Measurements from ENCODE around the gene KLRD1.
"Not testable (repeated sequence)": the region's sequence is repeated elsewhere in the genome, so short reads cannot be mapped to it uniquely, and the experiment has no call there.

The KLRD1 gene

DNA sequence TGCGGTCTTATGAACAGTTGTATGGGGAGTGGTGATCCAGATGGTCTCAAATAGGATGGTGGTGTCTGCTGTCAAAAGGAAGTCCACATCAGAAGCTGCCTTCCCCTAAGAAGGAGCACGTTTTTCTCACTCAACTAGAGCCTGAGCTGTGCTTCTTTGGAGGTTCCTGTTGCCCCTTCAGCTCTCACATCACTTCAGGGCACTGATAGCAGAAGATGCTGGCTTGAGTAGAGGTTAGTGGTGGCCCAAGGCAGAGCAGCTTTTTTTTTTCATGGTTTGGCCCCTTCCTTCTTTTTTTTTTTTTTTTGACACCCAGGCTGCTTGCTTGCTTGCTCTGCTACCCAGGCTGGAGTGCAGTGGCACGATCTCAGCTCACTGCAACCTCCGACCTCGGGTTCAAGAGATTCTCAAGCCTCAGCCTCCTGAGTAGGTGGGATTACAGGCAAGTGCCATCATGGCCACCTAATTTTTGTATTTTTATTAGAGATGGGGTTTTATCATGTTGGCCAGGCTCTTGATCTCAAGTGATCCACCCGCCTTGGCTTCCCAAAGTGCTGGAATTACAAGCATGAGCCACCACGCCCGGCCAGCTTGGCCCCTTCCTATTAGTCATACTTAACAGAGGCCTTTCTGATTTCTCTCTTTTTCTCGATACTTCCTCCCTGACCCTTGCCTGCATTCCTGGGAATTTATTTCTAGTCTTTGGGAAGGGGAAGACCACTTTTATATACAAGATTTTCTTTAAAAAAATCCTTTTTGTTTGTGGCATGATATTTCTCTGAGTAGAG lies 31.6 kb downstream of the KLRD1 start:
- no peak for DNase-seq

DNA sequence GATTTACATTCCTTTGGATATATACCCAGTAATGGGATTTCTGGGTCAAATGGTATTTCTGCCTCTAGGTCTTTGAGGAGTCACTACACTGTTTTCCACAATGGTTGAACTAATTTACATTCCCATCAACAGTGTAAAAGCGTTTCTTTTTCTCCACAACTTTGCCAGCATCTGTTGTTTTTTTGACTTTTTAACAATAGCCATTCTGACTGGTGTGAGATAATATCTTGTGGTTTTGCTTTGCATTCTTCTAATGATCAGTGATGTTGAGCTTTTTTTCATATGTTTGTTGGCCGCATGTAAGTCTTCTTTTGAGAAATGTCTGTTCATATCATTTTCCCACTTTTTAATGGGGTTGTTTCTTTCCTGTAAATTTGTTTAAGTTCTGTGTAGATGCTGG lies 33.3 kb downstream of the KLRD1 start:
- DNase-seq = not testable (repeated sequence)

DNA sequence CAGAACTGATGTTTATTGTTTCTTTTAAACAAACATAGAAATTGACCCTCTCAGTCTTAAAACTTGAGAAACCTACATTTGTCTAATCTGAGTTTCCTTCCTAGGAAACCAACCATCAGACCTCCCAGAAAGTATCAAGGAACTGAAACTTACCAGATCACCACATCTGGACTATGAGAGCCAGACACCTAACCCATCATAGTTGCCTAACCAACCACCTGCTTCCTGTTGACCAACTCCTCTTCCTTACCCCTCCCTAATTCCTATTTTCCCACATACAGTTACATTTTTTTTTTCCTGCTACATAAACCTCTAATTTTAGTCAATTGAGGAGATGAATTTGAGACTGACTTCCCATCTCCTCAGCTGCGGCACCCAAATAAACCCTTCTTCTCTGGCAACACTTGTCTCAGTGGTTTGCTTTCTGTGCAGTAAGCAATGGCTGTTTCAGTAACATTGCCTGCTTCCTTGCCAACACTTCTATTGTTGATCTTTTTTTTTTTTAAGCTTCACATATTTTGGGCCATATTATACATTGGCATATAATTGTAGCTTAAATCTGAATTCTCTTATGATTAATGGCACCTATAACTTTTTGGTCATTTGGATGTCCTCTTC lies 34.3 kb downstream of the KLRD1 start:
- no peak for DNase-seq

GRCh38 chr12:10351457-10351856 lies 43.8 kb downstream of the KLRD1 start:
- not testable (repeated sequence) for DNase-seq

DNA sequence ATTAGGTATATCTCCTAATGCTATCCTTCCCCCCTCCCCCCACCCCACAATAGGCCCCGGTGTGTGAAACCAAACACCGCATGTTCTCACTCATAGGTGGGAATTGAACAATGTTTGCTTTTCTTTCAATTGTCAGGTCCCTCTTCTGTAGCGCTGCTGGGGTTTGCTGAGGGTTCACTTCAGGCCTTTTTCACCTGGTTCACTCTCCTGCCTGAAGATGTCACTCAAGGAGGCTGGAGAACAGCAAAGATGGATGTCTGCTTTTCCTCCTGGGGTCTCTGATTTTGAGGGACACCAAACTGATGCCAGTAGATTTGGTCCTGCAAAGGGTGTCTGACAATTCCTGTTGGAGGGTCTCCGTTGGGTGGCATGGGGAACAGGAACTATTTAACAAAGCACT lies 46.4 kb downstream of the KLRD1 start:
- no peak for DNase-seq

DNA sequence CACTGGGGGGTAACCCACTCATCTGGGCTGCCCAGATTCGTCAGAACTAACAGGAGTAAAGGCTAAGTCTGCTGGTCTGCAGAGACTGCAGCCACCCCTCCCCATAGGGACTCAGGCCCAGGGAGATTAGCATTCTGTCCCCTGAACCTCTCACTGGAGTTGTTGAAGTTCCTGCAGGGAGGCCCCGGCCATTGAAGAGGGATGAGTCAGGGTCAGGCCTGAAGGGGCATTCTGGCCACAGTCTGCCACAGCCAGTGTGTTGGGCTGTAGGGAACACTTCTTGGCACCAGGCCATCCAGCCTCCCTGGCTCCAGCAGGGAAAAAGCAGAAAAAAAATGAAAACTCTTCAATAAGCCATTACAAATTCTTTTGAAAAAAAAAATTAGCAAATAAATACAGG lies 46.8 kb downstream of the KLRD1 start:
- DNase-seq = no peak

DNA sequence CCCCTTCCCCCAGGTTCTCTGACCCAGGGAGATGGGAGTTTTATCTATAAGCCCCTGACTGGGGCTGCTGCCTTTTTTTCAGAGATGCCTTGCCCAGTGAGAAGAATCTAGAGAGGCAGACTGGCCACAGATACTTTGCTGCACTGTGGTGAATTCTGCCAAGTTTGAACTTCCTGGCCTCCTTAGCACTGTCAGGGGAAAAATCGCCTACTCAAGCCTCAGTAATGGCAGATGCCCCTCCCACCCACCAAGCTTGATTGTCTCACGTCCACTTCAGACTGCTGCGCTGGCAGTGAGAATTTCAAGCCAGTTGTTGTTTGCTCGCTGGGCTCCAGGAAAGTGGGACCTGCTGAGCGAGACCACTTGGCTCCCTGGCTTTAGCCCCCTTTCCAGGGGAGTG lies 50.5 kb downstream of the KLRD1 start:
- DNase-seq = no peak

DNA sequence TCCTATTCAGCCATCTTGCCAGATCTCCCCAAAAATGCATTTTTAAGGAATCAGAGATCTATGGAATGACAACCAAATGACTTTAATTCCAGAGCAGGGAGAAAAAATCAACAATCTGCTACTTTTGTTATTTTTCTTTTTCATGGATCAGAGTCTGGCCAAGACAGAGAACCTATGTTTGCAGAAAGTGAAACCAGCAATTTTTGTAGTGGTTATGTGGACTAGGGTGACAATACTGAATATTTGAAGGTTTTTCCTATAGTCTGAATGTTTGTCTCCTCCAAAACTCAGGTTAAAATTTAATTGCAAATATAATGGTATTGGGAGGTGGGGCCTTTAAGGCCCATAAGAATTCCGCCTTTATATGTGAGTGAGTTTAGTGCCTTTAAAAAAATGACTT lies 51.3 kb downstream of the KLRD1 start:
- DNase-seq = no peak

DNA sequence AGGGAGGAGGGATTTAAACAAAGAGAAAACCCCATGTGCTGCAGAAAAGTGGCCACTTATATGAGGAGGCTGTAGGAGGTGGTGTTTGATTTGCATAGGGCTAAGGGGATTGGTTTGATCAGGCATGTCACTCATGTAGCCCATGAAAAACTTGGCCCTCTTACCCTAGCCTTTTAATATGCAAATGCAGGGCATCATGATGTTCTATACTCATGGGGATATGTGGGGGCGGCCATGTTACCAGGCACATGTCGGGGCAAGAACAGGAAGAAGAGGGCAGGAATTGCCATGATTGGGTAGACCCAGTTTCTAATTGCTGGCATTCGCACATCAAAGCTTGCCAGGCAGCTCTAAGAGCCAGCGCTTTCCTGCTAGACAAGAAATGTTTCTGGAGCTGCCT lies 53.4 kb downstream of the KLRD1 start:
- DNase-seq = peak; percentile 19

DNA sequence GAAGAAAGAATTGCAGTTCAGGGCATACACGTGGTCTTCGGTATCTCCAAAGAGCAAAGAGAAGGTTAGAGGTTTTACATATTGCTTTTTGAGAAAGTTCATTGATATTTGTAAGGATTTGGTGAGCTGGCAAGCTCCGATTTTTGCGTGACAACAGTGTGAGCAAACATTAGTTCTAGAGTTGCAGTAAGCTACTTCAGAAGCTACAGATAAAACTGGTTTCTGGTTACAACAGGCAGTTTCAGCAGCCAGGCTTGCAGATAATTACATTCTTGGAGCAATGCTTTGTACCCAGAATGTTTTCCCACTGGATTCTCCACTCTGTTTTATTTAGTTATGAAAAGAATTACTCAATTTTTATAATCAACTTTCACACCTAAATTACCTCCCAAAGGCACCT lies 54.0 kb downstream of the KLRD1 start:
- no peak for DNase-seq

DNA sequence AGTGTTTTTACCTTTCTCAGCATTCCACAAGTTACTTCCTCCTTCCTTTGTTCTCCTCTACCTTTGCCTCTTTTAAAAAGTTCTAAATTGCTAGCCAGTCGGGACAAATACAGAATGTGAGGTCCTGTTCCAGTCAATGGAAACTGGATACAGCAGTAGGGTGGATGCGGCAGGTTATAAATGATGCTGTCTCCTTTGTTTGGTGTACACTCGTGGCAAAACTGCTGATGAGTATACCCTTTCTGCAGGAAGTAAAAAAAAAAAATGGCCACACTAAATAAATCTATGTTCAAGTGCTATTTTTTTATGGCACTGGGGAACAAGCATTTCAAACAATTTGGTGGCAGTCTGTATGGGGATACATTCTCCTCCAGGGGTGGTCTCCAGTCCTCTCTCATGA lies 54.7 kb downstream of the KLRD1 start:
- no peak for DNase-seq

DNA sequence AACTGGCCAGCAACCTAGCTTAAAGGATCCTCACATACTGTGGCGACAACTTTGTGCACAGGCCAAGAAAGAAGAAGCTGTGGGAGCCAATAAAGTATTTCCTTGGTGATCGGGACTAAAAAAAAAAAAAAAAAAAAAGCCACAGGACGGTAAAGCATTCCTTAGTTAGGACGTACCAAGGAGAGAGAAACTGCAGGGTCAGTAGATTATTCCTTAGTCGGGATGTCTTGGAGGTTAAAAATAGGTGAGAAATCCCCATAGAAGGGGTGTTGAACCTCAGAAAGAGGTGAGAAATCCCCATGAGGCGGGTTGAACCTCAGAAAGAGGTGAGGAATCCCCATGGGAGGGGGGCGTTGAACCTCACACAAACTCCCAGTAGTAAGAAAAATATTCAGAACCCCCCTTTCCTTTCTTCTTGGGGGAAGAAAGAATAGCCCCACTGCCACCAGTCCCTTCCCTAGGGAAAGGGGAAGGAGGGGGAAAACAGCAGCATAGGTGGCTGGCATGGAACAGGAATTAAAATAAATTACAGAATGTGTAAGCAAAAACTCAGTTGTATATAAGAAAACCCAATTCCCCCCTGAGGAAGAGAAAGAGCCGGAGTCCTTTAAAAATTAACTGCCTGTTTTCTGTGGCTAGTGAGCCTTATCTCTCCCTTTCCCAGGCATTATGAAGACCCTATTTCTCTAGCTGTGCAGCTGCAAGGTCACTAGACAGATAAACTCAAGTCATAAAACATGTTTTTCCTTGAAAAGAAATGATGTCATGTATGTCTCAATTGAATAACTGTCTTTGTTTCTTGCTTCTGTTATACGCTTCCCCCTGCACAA lies 55.4 kb downstream of the KLRD1 start:
- no peak for DNase-seq

- no peak for DNase-seq
These were observed 55.9 kb downstream of the KLRD1 start for GRCh38 chr12:10363658-10363913.

- no peak for DNase-seq
These were observed 56.5 kb downstream of the KLRD1 start for GRCh38 chr12:10363914-10364814.

DNA sequence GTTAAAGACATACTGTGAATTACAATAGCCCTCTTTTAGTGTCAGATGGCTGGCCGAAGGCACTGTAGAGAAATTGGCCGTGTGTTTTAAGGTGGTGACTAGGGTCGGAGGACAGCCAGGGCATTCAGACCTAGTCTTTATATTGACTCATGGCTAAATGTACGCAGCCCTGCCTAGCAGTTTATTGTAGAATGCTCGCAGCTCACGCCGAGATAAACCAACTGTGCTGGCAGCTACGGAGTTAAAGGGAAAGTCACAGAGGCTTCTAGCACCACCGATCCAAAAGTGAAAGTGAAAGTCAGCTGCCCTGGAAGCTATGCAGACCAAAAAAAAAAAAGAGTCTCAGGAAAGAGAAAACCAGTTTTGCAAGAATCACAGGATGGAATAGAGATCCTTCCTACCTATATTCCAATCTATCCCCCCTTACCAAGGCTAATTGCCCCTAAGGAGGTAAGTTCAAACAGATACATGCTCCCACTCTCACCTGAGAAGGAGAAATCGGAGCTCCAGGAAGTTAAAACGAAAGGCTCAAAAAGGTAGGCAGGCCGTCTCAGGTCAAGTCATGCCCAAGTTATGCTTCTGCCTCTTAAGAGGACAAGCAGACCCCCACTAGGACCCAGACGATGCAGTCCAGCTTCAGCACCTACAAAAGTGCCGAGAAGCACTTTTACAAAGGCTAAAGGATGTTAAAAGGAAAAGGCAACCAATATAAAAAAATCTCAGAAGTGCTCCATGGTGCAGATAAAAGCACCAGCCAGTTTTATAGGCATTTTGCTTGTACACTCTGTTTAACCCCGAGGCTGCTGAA lies 57.3 kb downstream of the KLRD1 start:
- DNase-seq = no peak

DNA sequence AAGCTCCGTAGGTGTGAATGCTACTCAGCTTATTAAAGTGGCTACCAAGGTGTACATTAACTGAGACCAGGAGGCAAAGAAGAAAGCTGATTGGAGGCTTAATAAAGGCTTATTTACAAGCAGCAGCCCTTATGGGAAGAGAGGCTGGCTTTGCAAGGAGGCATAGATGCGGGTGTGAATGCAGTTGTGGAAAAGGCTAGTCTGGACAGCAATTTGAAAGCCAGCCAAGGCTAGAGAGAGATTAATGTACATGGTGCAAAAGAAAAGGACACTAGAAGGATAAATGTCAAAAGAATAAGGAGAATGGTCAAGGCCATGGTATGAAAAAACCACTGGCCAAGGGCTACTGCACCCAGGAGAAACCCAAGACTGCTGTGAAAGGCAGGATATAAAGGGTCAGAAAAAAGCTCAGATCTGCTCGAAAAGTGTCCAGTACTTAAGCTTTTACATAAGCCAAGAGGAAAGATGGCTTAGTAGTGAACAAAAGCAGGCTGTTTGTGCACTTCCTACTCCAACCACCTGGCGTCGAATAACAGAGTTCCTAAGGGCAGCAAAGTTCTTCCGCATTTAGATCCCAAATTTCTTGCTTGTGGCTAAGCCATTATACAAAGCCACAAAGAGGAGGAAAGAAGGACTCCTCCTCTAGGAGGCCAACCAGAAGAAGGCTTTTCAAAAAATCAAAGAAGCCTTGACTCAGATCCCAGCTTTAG lies 58.2 kb downstream of the KLRD1 start:
- no peak for DNase-seq

DNA sequence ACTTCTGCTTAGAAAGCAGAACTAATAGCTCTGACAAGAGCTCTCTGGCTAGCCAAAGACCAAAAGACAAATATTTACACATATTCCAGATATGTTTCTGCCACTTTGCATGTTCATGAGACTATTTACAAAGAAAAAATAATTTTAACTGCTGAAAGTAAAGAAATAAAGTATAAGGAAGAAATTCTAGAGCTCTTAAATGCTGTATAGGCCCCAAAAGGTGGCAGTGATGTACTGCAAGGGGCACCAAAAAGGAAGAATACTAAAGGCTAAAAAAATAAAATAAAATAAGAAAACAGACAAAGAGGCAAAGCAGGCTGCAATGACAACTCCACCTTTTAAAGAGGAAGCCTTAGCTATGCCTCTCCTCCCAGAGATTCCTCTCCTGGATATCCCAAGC lies 59.2 kb downstream of the KLRD1 start:
- DNase-seq = no peak

DNA sequence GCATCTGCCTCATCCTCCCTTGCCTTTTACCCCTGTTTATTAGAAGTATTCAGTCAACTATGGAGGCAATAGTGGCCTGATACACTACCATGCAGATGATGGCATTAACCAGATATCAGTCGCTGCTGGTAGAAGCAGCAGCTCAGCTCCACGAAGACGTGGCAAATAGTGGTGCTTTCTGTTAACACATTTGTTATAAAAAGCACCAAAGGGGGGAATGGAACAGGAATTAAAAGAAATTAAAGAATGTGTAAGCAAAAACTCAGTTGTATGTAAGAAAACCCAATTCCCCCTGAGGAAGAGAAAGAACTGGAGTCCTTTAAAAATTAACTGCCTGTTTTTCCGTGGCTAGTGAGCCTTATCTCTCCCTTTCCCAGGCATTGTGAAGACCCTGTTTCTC lies 60.0 kb downstream of the KLRD1 start:
- not testable (repeated sequence) for DNase-seq

DNA sequence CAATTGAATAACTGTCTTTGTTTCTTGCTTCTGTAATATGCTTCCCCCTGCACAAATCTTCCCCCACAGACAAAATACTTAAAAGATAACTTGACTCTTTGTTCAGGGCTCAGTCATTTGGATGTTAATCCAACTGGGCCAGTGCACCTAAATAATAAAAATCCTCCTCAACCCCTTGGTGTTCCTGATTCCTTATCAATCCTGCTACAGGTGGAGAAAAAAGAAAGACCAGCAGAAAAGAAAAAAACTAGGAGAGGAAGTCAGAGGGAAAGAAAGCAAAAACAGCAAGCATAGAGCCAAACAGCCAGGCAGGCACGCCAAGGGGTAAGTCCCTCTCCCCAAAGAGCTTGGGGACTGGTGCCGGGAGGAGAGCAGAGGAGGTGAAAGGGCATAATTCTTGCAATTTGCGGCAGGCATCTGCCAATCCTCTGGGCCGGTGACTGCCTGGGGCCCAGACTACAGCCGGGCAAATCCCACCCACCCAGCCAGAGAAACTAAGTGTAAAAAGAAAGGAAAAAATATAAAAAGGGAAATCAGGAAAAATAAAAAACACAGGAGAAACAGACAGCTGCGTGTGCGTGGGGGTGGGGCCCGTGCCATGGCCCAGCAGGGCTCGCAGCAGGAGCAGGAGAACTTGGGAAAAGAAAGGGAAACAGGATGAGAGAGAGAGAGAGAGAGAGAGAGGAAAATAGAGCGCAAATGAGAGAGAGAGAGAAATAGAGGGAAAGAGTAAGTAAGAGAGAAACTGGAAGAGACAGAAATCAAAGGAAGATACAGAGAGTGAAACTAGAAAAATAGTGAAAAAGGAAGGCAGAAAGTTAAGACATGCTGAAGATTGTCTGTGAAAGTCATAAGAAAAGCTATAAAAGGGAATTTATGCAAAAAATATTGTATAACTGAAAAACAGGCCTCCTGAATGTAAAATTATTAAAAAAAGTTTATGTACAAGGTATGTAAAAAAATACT lies 60.8 kb downstream of the KLRD1 start:
- DNase-seq = no peak

Data from NCI-H82 (cell line).